NOMO-1 treated with DMSO at 0.1 percent for 48 hours (cell line): Measurements from ENCODE around the gene ACBD3.
A peak's percentile ranks its signal among the peaks of the same experiment; 100 is the strongest.
"Not testable (repeated sequence)": the region's sequence is repeated elsewhere in the genome, so short reads cannot be mapped to it uniquely, and the experiment has no call there.

Experiments used
- DNase-seq: peaks from one replicate; lab custom pipeline; 2025; ENCODE audit not compliant: unreplicated experiment; lab: John Stamatoyannopoulos, UW

ACBD3 gene

GRCh38 chr1:226186124-226187018, at the start of gene ACBD3:
ACBD3 (minus strand) TSS chr1:226186741; CDS start chr1:226186675, 66 bp downstream.
- peak; percentile 84 for DNase-seq

GRCh38 chr1:226233806-226234205, 47.3 kb upstream of the ACBD3 start:
- DNase-seq: no peak

GRCh38 chr1:226233293-226233692, 46.8 kb upstream of the ACBD3 start:
- no peak for DNase-seq

GRCh38 chr1:226226601-226227000, 40.1 kb upstream of the ACBD3 start:
- no peak for DNase-seq

GRCh38 chr1:226223786-226224244, 37.3 kb upstream of the ACBD3 start:
- DNase-seq: peak; percentile 9

GRCh38 chr1:226223157-226223785, 36.7 kb upstream of the ACBD3 start, which contains the start of gene MIXL1:
MIXL1 (plus strand) TSS chr1:226223664; CDS start chr1:226223682, 18 bp downstream.
- DNase-seq: no peak

- DNase-seq: no peak
Observed at GRCh38 chr1:226222686-226223085, 36.1 kb upstream of the ACBD3 start.

GRCh38 chr1:226220473-226221189, 34.1 kb upstream of the ACBD3 start:
- no peak for DNase-seq

GRCh38 chr1:226217273-226217672, 30.7 kb upstream of the ACBD3 start:
- DNase-seq: no peak

- DNase-seq: peak; percentile 3
Observed at GRCh38 chr1:226216056-226216455, 29.5 kb upstream of the ACBD3 start.

- no peak for DNase-seq
Observed at GRCh38 chr1:226215239-226215638, 28.7 kb upstream of the ACBD3 start.

- DNase-seq: no peak
Observed at GRCh38 chr1:226212545-226212944, 26.0 kb upstream of the ACBD3 start.

- DNase-seq: no peak
Observed at GRCh38 chr1:226211181-226211821, 24.8 kb upstream of the ACBD3 start.

- no peak for DNase-seq
Observed at GRCh38 chr1:226210571-226211176, 24.1 kb upstream of the ACBD3 start.

- no peak for DNase-seq
Observed at GRCh38 chr1:226209307-226210059, 22.9 kb upstream of the ACBD3 start.

GRCh38 chr1:226207048-226207447, 20.5 kb upstream of the ACBD3 start:
- no peak for DNase-seq

GRCh38 chr1:226204198-226204597, 17.7 kb upstream of the ACBD3 start:
- no peak for DNase-seq

GRCh38 chr1:226203655-226204054, 17.1 kb upstream of the ACBD3 start:
- no peak for DNase-seq

- DNase-seq: no peak
Observed at GRCh38 chr1:226203240-226203639, 16.7 kb upstream of the ACBD3 start.

GRCh38 chr1:226202666-226203065, 16.1 kb upstream of the ACBD3 start:
- DNase-seq: not testable (repeated sequence)
